Activated CD8-positive, alpha-beta memory T cell treated with anti-CD3 and anti-CD28 coated beads, Interleukin-2, amount 50 U/mL, for 24 hours (primary cell): ENCODE measurements around the gene FBL.

Experiments used
- DNase-seq: peaks from one replicate; pipeline ENCODE4 v3.0.0-alpha.2; 2020; ENCODE audit errors: extremely low read depth

Gene FBL

DNA sequence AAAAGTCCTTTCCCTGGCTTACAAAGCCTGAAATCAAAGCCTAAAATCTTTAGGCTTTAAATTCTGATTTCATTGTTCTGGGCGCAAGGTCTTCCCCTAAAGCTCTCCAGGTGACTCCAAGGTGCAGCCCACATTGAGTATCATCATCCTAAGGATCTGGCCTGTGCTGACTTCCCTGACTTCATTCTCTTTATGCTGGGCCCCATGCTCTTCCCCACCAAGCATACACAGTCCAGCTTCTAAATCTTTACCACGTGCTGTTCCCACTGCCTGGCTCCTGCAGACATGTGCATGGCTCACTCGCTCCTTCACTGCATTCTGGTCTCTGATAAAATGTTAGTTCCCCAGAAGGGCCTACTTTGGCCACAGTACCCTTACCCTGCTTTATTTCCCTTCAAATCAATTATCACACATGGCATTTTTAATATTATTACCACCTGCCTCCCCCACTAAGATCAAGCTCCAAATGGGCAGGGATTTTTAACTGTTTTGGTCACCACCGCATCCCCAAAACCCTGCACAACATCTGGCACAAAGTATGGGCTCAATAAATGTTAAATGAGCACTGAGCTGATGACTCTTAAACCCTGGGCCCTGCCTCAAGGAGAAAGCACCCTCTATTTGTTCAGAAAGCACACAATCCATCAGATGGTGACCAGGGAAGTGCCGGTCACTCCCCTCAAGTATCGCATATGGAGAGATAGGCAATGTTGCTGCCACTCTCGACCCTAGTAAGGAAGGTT, 3.3 kb downstream of the FBL start:
- DNase-seq = no peak

DNA sequence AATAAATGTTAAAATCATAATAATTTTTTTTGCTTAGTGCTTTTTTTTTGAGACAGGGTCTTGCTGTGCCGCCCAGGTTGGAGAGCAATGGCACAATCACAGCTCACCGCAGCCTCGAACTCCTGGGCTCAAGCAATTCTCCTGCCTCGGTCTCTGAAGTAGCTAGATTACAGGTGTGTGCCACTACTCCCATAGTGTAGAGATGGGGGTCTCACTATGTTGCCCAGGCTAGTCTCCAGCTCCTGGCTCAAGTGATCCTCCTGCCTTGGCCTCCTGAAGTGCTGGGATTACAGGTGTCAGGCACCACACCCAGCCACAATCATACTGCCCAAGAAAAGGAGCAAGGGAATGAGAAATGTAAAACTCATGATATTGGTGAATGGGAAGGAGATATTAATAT, 5.1 kb downstream of the FBL start:
- DNase-seq = no peak

DNA sequence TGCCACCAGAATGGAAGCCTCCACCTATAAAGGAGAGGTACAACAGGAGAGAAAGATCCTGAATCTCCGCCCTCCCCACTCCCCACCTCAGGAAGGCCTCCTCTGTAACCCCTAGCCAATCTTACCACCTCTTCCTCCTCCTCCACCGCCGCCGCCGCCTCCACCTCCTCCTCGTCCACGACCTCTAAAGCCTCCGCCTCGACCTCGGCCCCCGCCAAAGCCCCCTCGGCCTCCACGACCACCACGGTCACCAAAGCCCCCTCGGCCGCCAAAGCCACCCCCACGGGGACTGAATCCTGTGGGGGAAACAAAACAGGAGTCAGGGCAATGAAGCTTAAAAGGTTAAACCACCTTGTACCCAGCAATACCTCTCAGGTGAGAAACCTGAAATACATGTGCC, 5.7 kb downstream of the FBL start:
- no peak for DNase-seq

DNA sequence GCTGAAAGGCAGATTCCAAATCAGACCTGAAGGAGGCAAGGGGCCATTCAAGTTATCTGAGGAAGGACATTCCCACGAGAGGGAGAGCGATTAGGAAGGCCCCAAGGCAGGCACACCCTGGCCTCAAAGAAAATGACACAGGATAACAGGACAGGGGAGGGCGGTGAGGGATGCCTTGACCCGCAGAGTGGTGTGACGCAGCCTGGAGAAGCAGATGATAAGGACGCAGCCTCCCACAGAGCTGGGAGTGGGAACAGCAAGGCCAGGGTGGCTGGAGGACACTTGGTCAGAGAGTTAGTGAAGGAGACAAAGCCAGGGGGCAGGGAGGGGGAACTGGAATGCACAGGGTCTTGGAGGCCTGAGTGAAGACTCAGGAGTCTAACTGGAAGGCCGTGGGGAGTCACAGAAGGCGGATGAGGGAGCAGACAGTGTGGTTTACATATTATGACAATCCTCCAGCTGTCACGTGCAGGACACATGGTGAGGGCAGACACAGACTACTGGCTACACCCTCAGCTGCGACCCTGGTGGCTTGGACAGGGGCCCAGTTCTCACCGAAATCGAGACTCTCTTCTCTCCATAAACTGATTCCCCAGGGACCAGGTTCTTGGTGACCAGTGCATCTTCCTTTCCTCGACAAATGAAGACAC, 6.4 kb downstream of the FBL start:
- no peak for DNase-seq

DNA sequence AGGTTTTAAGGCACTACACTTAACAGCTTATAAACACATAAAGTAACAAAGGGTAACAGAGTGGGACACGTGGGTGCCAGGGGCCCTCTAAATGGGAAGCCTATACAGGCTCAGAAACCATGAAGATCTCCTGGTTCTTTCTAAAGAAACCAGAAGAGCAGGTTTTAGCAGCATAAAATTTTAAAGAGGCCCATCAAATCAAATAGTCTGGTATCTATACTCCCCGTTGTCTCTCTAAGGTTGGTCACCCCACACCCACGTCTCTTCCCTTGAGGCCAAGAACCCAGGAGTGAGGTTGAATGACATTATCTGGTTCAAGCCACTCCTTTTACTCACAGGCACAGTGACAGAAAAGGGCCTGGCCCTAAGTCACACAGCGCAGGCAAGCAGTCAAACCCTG, 7.6 kb downstream of the FBL start:
- no peak for DNase-seq

DNA sequence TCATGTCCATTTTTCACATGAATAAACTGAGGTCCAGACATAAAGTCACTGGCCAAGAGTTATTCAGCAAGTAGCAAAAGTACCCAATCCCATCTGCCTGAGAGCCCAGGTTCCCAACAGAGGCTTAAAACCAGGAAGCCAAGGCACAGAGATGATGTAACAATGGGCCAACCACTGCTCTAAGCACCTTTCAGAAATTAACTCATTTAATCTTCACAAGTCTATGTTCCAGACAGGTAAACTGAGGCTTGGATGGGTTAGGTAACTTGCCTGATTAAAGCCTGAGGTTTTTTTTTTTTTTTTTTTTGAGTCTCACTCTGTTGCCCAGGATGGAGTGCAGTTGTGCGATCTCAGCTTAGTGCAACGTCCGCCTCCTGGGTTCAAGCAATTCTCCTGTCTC, 8.2 kb downstream of the FBL start:
- DNase-seq = no peak

DNA sequence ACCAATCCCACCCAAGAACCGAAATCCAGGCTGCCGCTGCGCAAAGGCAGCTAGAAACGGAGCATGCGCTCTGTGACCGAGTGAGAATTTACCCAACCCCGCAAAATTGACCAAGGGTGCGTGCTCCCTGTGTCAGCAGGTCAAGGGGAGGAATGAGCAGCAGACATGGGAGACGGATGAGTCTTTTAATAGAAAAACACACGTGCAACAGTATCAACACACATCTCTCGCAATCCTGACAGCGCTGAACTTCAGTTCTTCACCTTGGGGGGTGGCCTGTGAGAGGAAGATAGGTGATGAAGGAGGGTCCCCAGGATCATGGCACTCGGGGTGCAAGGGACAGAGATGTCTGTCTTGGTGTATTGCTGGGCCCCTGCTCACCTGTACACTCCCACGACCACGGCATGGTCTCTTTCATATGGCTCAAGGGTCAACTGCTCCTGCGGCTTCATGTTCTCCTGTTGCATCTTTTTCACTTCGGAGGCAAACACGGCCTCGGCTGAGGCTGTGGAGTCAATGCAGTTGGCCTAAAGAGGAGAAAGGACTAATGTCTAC, 11.8 kb downstream of the FBL start:
- DNase-seq = no peak

DNA sequence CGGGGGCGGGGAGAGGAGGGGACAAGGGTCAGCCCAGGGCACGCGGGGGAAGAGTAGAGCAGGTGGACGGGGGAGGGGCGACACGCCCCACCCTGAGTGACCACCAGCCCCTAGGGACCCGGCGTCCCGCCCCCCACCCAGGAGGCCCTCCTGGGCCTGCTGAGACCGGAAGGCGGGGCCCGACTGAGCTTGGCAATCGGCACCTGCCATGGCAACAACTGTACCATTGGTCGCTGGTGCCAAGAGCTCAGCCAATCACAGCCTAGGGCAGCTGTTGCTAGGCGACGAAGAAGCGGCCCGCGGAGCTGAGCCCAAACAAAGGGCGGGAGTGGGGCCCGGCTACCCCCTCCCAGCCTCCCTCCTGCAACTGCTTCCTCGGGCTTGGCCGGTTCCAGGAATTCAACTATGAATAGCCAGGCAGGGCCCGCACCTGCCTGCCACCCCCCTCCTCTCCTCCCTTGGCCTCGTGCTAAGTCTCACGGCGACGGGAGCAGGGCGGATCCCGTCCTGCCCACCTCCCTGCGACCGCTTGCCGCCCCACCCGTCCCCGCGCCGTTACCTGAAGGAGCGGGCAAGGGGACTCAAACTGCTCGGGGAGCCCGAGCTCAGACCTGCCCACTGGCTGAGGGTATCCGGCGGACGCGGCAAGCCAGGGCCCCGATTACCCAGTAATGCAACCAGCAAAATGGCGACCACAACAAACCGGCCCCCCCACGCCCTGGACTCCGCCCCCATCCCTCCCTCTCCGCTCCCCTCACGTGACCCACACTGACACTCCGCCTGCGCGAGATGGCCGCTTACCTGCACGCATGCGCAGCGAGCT, 12.5 kb downstream of the FBL start, which contains the start of gene DYRK1B:
DYRK1B (minus strand) TSS at position 699 of the 823 bp plus-strand sequence. CDS start 2,295 bp downstream, outside the sequence.
- peak; percentile 90 for DNase-seq

DNA sequence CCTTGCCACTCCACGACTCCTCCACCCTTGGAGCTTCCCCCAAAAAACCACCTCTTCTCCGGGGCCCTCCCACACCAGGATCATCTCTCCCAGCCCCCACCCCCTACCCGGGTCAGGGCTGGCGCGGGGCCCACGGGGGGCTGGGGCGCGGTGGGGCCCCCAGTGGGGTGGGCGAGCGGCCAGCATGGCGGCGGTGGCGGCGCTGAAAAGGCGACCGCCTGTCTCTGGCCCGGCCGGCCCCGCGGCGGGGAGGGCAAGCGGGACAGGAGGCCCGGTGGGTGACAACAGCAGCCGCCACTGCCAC, 13.1 kb downstream of the FBL start:
- DNase-seq = no peak

DNA sequence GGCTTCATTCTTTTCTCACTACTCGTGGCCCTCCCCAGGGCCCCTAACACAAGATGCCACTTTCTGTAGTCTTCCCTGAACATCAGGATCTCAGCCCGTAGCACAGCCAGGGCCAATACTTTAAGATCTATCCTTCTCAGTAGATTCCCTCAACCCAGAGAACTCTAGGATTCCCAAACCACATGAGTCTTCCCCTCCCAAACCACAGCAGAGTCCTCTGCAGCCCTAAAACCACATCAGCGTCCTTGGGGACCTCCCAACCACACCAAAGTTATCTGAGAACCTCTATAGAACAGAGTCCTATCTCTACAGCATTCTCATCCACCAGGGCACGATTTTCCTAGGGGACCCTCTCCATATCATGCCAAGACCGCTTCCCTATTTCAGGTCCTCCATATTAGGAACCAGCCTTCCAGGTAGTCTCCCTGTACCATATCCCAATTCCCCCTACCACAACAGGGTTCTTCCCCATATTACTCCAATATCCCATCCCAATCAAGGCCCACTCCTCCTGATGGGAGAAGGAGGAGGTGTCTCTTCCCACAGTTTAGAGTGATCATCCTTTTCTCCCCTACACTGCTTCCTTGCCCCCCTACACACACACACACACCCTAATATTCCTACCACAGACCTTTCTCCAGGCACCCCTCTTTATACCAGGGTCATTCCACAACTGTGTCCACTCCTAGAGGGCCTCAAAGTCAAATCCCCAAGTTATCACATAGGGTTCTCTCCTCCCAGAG, 13.7 kb downstream of the FBL start:
- no peak for DNase-seq

DNA sequence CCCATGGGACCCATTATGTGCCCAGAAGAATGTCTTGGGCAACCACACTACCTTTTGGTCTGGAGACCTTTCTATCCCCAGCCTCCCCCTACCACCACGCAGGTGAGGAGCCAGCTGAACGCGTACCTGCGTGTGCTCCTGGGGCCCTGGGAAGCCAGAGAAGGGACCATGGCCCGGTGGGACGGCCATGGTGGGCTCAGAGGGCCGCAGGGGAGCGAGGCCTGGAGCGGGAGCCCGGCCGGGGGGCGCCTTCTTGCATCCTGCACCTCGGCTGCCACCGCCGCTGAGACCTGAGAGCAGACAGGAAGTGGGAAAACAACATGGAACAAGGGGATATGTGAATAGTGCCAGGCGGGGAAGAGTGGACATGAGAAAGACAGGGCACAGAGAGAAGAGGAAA, 14.5 kb downstream of the FBL start:
- DNase-seq = no peak

DNA sequence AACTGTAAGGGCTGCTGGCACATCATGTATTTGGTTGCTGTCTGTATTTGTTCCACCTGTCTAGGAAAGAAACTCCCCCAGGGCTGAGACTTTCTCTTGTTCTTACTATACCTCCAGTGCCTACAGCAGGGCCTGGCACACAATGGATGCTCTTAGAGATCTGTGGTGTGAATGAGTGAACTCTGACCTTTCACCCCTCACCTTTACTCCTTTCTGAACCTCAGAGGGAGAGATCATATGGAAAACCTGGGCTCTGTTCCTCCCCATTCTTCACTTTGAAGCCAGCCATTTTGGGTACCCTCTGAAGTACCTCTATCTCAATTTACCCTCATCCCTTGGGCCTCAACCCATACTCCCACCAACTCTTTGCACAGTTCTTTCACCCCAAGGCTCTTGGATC, 15.3 kb downstream of the FBL start:
- no peak for DNase-seq

DNA sequence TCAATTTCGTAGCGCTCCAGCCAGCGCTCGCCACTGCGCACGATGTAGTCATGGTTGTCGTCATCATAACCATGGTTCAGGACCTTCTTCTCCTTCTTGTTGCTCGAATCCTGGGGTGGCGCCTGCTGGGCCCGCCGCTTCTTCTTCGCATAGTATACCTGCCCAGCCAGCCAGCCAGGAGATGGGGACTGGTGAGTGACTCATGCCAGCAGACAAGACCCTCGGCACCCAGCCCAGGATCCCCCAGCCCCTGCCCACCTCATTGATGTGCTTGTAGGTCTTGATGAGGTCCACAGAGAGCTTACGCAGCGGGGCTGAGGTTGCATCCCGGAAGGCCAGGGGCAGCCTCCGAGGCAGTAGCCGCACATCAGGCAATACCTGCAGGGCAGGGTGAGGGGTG, 15.8 kb downstream of the FBL start:
- DNase-seq = no peak

DNA sequence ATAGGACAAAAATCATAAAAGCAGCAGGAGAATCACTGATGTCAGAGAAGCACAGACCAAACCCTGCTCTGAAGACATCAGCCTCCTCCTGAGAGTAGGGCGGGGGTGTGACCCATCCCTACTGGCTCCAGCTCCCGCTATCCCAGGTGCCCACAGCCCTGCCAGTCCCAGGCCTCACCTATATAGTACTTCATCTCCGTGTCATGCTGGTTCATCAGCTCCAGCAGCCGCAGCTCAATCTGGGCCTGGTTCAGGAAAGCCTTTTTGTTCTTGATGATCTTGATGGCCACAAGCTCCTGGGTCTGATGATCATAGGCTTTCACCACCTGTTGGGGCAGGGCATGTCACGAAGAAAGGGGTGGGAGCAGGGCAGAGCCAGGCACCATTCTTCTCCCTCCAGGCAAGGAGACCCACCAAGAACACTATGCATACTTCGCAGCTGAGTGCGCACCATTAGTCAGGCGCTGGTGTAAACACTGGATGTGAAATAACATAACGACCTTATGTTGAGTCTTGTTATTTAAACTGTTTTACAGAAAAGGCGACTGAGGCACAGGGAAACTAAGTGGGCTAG, 16.4 kb downstream of the FBL start:
- DNase-seq = no peak

DNA sequence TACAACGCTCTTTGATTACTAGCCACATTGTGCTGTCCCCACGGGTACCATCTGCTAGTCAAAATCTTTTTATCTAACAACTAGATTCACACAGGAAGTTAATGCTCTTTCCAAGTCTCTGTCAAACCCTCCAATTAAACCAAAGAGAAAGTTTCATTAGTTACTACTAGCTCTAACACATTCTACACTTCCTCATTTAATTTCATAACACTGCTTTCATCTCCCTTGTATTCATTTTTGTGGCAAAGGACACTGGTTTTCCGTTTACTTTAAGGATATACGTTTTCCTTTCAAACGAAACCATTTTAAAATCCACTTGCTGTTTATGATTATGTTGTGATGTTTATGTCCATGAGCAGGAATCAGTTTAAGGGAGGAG, 17.5 kb downstream of the FBL start:
- DNase-seq = no peak

DNA sequence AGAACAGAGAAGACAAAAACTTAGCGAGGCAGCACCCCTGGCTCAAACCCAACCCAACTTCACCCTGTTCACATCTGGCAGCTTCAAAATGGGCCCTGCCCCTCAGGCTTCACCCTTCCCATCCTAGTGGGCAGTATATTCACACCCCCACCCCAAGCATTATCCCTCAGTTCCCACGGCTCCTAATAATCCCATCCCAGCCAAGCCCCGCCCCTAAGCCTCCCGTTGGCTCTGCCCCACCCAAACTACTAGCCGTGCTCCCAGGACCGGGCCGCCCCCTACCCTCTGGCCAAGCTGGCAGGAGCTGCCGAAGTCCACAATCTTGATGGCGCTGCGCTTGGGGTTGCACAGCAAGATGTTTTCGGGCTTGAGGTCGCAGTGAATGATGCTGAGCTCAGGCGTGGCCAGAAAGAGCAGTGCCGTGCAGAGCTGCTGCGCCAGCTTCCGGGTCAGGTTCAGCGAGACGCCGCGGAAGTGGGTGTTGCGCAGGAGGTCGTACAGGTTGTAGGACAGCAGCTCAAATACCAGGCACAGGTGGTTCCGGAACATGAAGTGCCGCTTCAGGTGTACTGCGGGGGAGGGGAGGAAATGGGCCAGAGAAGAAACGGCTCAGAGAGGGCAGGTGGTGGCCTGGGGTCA, 18.0 kb downstream of the FBL start:
- no peak for DNase-seq

DNA sequence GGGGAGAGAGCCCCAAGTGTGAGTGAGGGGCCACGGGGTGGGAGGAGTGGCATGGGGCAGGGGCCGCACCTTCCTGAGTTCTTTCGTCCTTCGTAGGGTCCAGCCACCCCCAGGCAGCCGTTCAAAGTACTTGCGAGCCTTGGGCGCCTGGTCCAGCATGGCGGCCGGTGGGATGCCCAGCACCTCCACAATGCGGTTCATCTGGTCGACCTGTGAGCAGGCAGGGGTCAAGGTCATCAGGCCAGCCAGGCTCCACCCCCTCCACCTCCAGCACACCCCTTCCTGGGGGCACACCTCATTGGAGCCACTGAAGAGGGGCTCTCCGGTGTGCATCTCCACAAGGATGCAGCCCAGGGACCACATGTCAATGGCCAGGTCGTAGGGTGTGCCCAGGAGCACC, 19.0 kb downstream of the FBL start:
- no peak for DNase-seq

DNA sequence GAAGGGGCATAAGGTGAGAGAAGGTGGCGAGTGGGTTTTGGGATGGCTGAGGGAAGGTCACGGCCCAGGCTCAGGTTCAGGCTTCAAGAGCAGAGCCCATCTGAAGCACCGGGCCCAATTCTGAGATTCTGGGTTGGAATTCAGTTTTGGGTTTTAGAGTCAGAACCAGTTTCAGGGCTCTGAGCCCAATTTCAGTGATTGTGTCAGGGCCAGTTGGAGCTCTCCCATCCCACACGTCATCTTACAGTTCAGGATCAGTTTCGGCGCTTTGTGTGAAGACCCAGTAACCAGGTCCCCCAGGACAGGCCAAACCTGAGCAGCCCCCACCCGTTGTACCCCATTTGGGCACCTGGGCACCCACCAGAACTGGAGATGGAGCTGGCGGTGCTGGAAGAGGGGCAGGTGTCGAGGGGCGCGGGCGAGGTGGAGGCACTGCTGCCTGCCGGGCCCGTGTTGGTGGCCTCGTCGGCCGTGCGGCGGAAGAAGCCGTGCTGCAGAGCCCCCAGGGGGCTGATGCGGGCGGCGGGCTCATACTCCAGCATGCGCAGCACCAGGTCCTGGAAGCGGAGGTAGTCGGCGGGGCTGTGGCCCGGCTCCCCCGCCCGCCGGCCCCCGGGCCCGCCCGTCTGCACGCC, 19.8 kb downstream of the FBL start:
- no peak for DNase-seq

DNA sequence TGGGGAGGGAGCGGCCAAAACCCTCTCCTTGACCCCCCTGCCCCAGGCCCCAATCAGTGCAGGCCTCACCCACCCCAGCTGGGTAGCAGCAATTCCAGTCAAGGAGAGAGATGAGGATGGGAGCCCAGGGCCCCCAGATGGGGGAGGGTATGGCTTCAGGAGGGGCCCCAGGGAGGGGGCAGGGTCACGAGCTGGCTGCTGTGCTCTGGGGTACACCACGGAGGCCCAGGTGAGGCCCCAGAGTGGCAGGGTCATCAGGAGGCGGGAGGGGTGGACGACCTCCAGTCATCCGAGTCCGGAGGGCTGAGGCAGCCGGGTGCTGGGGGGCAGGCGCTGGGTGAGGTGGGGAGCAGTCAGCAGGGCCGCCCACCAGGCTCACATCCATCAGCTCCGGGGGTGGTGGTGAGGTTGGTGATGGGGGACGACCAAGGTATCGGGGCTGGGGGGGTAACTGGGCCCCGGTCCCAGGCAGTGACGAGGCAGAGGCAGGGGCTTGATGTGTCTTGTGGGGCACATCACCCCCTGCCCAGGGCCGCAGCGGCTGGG, 20.6 kb downstream of the FBL start:
- DNase-seq = no peak

DNA sequence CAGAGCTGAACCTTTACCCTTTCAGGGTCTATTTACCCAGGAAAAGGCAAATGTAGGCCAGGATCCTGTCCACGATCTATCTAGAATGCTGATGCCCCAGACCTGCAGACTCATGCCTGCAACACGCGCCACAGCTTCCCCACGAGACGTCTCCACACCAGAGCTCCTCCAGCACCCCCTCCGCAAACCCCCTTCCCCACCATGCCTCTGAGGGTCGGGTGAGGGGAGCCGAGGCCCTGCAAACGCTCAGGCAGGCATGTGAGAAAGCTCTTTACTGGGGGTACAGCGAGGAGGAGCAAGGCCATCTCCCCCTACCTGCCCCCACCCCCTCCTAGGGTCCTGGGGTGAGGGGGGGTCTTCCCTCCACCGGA, 21.1 kb downstream of the FBL start:
- no peak for DNase-seq
